Parathyroid adenoma (tissue), 2 donors: ENCODE data around the gene RPRM.

ENCODE experiments used
- H2AFZ ChIP-seq: fragments of 300-600 bp; sonication (generic); one replicate; pipeline ENCODE4 v1.7.0; 2017; ENCODE audit warnings: antibody characterized with exemption, mild to moderate bottlenecking
- H3K27ac ChIP-seq: fragments of 300-600 bp; sonication (generic); one replicate; pipeline ENCODE4 v1.7.0; 2017
- H3K27me3 ChIP-seq: fragments of 300-600 bp; sonication (generic); one replicate; pipeline ENCODE4 v1.7.0; 2017; ENCODE audit warnings: low read length; ENCODE audit not compliant: control insufficient read depth, insufficient read depth
- H3K36me3 ChIP-seq: fragments of 300-600 bp; sonication (generic); one replicate; pipeline ENCODE4 v1.7.0; 2017; ENCODE audit warnings: low read length; ENCODE audit not compliant: control insufficient read depth, insufficient read depth
- H3K4me1 ChIP-seq: fragments of 300-600 bp; sonication (generic); one replicate; pipeline ENCODE4 v1.7.0; 2017; ENCODE audit warnings: control low read depth
- H3K4me2 ChIP-seq: fragments of 300-600 bp; sonication (generic); one replicate; pipeline ENCODE4 v1.7.0; 2017; ENCODE audit warnings: low read length
- H3K4me3 ChIP-seq: fragments of 300-600 bp; sonication (generic); one replicate; pipeline ENCODE4 v1.7.0; 2017; ENCODE audit warnings: low read depth, low read length
- H3K79me2 ChIP-seq: fragments of 300-600 bp; sonication (generic); one replicate; pipeline ENCODE4 v1.7.0; 2017; ENCODE audit warnings: control low read depth
- H3K9ac ChIP-seq: fragments of 300-600 bp; sonication (generic); one replicate; pipeline ENCODE4 v1.7.0; 2017; ENCODE audit warnings: mild to moderate bottlenecking
- H3K9me3 ChIP-seq: fragments of 300-600 bp; sonication (generic); one replicate; pipeline ENCODE4 v1.7.0; 2017; ENCODE audit warnings: low read length; ENCODE audit not compliant: control insufficient read depth
- TF ChIP-seq, protein P1 (sequence below): fragments of 300-600 bp; sonication (generic); IDR thresholded peaks from one replicate; pipeline ENCODE4 v1.7.0; 2017; ENCODE audit warnings: antibody characterized with exemption, mild to moderate bottlenecking
- donor health status: primary hyperparathyroidism.

Gene RPRM

DNA sequence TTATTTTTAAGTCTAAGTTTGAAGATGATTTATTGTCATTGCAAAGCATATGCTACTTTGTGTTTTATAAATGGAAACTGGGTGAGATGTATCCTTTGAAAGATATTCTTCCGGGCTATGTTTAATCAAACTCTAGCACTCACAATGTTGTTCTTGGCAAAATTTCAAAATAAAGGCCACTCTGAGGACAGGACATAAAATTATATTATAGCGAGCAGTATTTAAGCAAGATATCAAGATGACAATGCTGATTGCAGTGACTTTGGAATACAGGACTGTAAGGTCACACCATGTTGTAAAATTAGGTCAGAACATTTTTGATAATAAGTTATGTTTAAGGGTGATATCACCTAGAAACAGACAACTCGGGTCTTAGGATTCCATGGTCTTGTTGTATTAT lies 14.2 kb downstream of the RPRM start:
- no peaks in the 10 kb centered on the region for H3K79me2 ChIP-seq
- H3K4me1 ChIP-seq: no peaks in the 10 kb centered on the region

DNA sequence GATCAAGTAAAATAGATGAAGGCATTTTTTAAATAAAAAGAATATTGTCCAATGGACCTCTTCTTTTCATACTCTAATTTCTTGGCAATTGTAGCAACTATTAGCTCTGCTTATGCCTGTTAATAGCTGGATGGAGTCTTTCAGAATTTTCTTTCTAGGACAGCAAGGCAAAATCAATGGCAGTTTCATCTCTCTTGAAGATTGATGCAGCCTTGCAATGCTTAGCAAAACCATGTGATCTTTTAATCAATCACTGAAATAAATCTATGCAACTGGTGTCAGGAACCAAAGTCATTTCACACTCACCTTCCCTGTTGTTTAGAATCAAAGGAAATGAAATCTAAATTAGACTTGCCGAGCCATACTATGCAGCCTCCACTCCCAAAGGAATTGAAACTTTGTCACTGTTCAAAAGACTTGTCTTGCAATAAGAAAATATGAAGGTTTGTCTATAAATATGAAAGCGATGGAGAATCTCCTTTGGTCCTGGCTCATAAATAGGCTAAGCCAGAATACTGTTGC lies 16.2 kb downstream of the RPRM start:
- TF ChIP-seq, protein P1, sequence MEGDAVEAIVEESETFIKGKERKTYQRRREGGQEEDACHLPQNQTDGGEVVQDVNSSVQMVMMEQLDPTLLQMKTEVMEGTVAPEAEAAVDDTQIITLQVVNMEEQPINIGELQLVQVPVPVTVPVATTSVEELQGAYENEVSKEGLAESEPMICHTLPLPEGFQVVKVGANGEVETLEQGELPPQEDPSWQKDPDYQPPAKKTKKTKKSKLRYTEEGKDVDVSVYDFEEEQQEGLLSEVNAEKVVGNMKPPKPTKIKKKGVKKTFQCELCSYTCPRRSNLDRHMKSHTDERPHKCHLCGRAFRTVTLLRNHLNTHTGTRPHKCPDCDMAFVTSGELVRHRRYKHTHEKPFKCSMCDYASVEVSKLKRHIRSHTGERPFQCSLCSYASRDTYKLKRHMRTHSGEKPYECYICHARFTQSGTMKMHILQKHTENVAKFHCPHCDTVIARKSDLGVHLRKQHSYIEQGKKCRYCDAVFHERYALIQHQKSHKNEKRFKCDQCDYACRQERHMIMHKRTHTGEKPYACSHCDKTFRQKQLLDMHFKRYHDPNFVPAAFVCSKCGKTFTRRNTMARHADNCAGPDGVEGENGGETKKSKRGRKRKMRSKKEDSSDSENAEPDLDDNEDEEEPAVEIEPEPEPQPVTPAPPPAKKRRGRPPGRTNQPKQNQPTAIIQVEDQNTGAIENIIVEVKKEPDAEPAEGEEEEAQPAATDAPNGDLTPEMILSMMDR: no peak
- no peaks in the 10 kb centered on the region for H3K9me3 ChIP-seq
- no peak overlapping the region for H2AFZ ChIP-seq
- H3K27me3 ChIP-seq: no peaks in the 10 kb centered on the region
- H3K27ac ChIP-seq: no peak overlapping the region
- H3K4me2 ChIP-seq: no peak overlapping the region
- no peaks in the 10 kb centered on the region for H3K79me2 ChIP-seq
- no peaks in the 10 kb centered on the region for H3K4me1 ChIP-seq
- H3K36me3 ChIP-seq: no peaks in the 10 kb centered on the region
- no peak overlapping the region for H3K9ac ChIP-seq
- no peak overlapping the region for H3K4me3 ChIP-seq

More for the DNA sequence above, 14.2 kb downstream of the RPRM start:
- H2AFZ ChIP-seq: no peak overlapping the region
- no peak overlapping the region for H3K4me2 ChIP-seq
- H3K27me3 ChIP-seq: no peaks in the 10 kb centered on the region
- no peaks in the 10 kb centered on the region for H3K9me3 ChIP-seq
- no peak overlapping the region for H3K4me3 ChIP-seq
- no peak overlapping the region for H3K9ac ChIP-seq
- no peaks in the 10 kb centered on the region for H3K36me3 ChIP-seq
- TF ChIP-seq, protein P1: no peak
- no peak overlapping the region for H3K27ac ChIP-seq

DNA sequence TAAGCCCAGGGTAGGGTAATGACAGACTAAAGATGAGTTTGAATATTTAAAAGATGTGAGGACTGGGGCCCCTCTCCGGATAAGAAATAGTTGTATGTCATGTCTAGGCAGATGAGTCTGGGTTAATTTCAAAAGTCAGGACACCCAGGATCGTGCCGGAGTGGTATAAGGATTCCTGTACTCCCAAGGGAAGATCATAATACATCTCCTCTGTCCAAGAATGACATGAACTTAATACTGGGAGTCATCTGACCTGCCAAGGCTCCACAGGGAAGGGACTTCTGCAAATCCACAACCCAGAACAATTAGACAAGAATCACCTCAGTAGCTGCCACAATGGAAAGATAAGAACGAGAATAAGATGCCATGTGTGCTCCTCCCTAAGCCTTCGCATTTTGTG lies 17.1 kb downstream of the RPRM start:
- H3K9me3 ChIP-seq: no peaks in the 10 kb centered on the region
- TF ChIP-seq, protein P1: no peak
- no peak overlapping the region for H3K27ac ChIP-seq
- no peak overlapping the region for H3K4me3 ChIP-seq
- H3K4me2 ChIP-seq: no peak overlapping the region
- H3K36me3 ChIP-seq: no peaks in the 10 kb centered on the region
- no peaks in the 10 kb centered on the region for H3K79me2 ChIP-seq
- no peak overlapping the region for H3K9ac ChIP-seq
- no peak overlapping the region for H2AFZ ChIP-seq
- H3K4me1 ChIP-seq: no peaks in the 10 kb centered on the region
- no peaks in the 10 kb centered on the region for H3K27me3 ChIP-seq

DNA sequence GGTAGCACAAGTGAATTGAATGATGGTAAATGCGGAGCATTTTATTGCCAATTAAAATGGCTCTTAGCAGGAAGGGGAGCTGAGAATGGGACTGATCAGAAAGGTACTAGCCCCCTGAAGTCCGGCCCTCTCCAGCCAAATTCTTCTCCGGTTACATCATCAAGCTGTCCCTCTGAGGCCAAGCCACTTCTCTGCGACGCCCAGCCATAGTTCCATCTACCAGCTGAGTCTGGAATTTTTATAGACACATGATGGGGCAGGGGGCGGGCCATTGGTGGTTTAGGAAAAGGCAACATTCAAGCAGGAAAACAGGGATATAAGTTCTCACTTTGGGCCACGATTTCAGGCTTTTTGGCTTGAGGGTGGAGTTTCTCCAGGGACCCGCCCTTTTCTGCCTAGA lies 22.7 kb downstream of the RPRM start:
- H3K9me3 ChIP-seq: no peaks in the 10 kb centered on the region
- H3K4me1 ChIP-seq: no peaks in the 10 kb centered on the region
- TF ChIP-seq, protein P1: no peak

DNA sequence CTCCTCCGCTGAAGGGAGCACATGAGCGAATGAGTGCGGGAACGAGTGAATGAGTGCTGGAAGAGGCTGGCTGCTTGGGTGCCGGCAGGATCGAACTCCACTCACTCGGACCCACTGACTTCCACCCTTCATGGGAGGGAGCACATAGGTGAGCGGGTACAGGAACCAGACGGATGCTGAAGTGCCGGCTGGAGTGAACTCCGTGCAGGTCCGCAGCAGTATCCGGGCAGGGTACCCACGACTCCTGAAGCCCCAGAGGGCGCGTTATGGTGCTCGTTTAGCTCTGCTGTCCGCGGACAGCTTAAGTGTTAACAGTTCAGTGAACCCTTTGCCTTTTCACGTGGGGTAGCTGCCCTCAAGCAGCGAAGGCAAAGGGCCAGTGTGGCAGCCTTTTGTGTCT lies 23.2 kb downstream of the RPRM start:
- H3K4me3 ChIP-seq: no peak overlapping the region
- H3K4me1 ChIP-seq: no peaks in the 10 kb centered on the region
- TF ChIP-seq, protein P1: no peak
- no peak overlapping the region for H3K27ac ChIP-seq
- no peaks in the 10 kb centered on the region for H3K36me3 ChIP-seq
- H3K9ac ChIP-seq: no peak overlapping the region
- H3K4me2 ChIP-seq: no peak overlapping the region
- H3K9me3 ChIP-seq: no peaks in the 10 kb centered on the region
- H3K79me2 ChIP-seq: no peaks in the 10 kb centered on the region
- no peaks in the 10 kb centered on the region for H3K27me3 ChIP-seq
- no peak overlapping the region for H2AFZ ChIP-seq

More for the DNA sequence above, 22.7 kb downstream of the RPRM start:
- H2AFZ ChIP-seq: no peak overlapping the region
- H3K4me2 ChIP-seq: no peak overlapping the region
- no peak overlapping the region for H3K27ac ChIP-seq
- H3K9ac ChIP-seq: no peak overlapping the region
- no peak overlapping the region for H3K4me3 ChIP-seq
- H3K36me3 ChIP-seq: no peaks in the 10 kb centered on the region
- no peaks in the 10 kb centered on the region for H3K27me3 ChIP-seq
- H3K79me2 ChIP-seq: no peaks in the 10 kb centered on the region
